Cardiac muscle cell (in vitro differentiated cells and primary cell): ENCODE data around the gene APBB2. TPM values are rescaled to one million over a fixed set of nuclear protein-coding genes. Genes with fewer than 3 reads are reported as not detected.
"Not testable (repeated sequence)": the region's sequence is repeated elsewhere in the genome, so short reads cannot be mapped to it uniquely, and the experiment has no call there.

Experiments used
- DNase-seq, 2 donors: peaks; one replicate each; pipeline versions ENCODE4 v3.0.0 to v3.0.0-alpha.2; 2010 to 2017; ENCODE audit warnings: low read depth in 1 of 2, low spot score in 1 of 2
- H3K27ac ChIP-seq: fragments of 200-600 bp; sonication (generic); 2 replicates; pipeline ENCODE4 v1.5.1; 2016
- H3K27me3 ChIP-seq: fragments of 200-600 bp; sonication (generic); 2 replicates; pipeline ENCODE4 v1.6.0; 2016; ENCODE audit warnings: control low read depth
- H3K36me3 ChIP-seq: fragments of 200-600 bp; sonication (generic); 2 replicates; pipeline ENCODE4 v1.5.1; 2016; ENCODE audit warnings: control low read depth
- H3K4me1 ChIP-seq: fragments of 200-600 bp; sonication (generic); 2 replicates; pipeline ENCODE4 v1.8.1; 2017; ENCODE audit warnings: low read depth, mild to moderate bottlenecking, mixed run types
- H3K4me3 ChIP-seq: fragments of 200-600 bp; sonication (generic); 2 replicates; pipeline ENCODE4 v1.5.1; 2016; ENCODE audit warnings: mild to moderate bottlenecking
- H3K9me3 ChIP-seq: fragments of 200-600 bp; sonication (generic); 2 replicates; pipeline ENCODE4 v1.5.1; 2017; ENCODE audit warnings: low read depth, mild to moderate bottlenecking, control low read depth
- polyA plus RNA-seq: library from polyadenylated mRNA; unstranded; fragments of >200 nt; fragmentation: Nextera tagmentation; extraction: Ambion mirVana; gene quantifications from 2 replicates; pipeline ENCODE4 v1.2.1, GENCODE V29; 2016
- total RNA-seq: library from RNA; depleted of rRNA; stranded (reverse); fragments of >200 nt; gene quantifications from 2 replicates; pipeline ENCODE4 v1.2.3, GENCODE V29; 2016
- TF ChIP-seq, protein P1 (sequence below): IDR thresholded peaks from 2 replicates; pipeline ENCODE4 v1.5.1; 2012; ENCODE audit warnings: low read depth, mild to moderate bottlenecking, low read length

Gene APBB2
- total and polyA plus RNA-seq, 2 experiments from 2014 or later, result 4.6 to 14.9 TPM

DNA sequence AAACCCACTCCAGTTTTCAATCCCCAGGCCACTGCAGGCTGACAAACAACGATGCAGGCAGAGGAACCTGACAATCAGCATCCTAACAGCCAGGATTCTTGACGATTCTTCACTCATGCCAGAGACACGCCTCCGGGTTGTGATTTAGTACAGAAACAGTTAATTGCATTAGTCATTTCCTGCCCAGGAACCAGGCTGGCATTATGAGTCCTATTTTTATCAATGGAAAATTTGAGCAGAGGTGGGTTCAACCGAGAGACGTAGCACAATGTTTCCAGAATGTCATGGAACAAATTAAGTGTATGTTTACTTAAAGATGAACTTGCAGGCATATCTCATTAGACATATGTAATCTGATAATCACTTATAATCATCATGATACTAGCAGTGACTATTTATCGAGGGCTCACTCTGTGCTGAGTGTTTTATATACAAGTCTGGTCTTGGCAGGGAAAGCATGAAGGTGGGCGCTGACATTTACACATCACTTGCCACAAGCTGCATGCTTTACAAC lies 304.9 kb downstream of the APBB2 start:
- no peaks in the 10 kb centered on the region for H3K27me3 ChIP-seq
- H3K9me3 ChIP-seq, result no peaks in the 10 kb centered on the region
- H3K4me3 ChIP-seq, result no peak overlapping the region
- TF ChIP-seq, protein P1, sequence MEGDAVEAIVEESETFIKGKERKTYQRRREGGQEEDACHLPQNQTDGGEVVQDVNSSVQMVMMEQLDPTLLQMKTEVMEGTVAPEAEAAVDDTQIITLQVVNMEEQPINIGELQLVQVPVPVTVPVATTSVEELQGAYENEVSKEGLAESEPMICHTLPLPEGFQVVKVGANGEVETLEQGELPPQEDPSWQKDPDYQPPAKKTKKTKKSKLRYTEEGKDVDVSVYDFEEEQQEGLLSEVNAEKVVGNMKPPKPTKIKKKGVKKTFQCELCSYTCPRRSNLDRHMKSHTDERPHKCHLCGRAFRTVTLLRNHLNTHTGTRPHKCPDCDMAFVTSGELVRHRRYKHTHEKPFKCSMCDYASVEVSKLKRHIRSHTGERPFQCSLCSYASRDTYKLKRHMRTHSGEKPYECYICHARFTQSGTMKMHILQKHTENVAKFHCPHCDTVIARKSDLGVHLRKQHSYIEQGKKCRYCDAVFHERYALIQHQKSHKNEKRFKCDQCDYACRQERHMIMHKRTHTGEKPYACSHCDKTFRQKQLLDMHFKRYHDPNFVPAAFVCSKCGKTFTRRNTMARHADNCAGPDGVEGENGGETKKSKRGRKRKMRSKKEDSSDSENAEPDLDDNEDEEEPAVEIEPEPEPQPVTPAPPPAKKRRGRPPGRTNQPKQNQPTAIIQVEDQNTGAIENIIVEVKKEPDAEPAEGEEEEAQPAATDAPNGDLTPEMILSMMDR, result no peak
- no peaks in the 10 kb centered on the region for H3K4me1 ChIP-seq
- H3K36me3 ChIP-seq, result no peaks in the 10 kb centered on the region
- peak in 1 of 2 donors; percentile 70 for DNase-seq
- no peak overlapping the region for H3K27ac ChIP-seq

DNA sequence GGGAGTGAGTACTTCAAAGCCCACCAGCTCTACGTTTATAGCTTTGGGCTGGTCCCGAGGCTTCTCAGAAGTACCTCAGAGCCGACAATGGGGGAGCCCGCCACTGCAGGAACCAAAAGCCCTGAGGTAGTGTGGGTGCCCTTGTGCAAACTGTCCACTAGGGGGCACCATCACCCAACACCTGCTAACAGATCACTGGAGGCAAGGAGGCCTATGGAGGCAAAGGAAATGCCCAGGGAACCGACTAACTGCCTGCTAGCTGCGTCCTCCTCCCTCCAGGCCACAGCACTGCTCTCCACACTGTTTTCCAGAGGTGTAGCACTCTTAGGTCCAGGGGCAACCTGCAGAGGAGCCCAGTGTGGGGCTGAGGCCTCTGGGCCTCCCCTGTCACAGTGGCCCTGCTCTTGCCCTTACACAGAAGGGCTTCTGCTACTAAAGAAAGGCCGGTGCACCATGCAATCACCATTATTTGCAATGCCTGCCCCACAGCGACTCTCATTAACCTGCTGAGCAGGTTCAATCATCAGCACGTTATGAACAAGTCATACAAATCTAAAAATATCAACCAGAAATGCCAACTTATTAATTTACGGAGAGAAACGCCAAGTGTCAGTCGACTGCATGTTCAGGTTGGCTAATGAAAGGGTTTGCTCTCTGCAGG lies 305.5 kb downstream of the APBB2 start:
- H3K9me3 ChIP-seq, result no peaks in the 10 kb centered on the region
- H3K4me3 ChIP-seq, result no peak overlapping the region
- H3K4me1 ChIP-seq, result no peaks in the 10 kb centered on the region
- H3K36me3 ChIP-seq, result no peaks in the 10 kb centered on the region
- peak; percentile 69 to 85 for DNase-seq
- TF ChIP-seq, protein P1, result peak; percentile 93
- H3K27me3 ChIP-seq, result no peaks in the 10 kb centered on the region
- no peak overlapping the region for H3K27ac ChIP-seq

DNA sequence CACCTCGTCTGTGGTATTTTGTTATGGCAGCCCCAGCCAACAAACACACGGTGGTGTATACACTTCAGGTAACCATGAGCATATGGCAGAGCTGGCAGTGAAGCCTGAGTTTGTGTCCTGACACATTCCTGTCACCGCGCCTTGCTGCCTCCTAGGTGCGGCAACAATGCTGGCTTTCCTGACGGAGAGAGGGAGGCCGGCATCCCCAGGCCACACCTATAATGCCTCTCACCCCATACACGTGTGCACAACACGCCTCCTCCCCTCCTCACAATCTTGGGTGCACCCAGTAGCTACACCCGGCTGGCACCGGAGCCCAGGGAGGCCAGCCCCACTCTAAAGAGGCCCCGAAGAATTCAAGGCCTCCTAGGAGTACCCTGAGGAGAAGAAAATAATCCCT lies 306.0 kb downstream of the APBB2 start:
- no peak for DNase-seq
- no peak overlapping the region for H3K27ac ChIP-seq
- no peaks in the 10 kb centered on the region for H3K27me3 ChIP-seq
- no peaks in the 10 kb centered on the region for H3K36me3 ChIP-seq
- TF ChIP-seq, protein P1, result no peak
- H3K4me1 ChIP-seq, result no peaks in the 10 kb centered on the region
- no peaks in the 10 kb centered on the region for H3K9me3 ChIP-seq
- H3K4me3 ChIP-seq, result no peak overlapping the region

DNA sequence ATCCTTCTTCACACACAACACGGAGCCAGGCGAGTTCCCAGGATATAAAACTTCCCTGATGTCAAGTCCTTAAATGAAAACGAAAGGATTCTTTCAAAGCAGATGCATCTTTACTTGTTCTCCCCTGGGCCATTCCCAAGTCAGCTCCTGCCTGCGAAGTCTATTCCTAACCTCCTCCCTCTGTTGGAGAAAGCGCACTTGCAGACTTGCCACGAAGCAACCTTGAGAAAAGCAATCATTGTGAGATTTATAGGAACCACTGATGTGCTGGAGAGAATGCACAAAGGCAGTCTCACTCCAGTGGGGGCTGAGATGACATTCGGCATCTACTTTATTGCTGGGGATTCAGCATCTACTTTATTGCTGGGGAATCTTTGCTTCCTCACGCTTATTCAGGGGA lies 308.9 kb downstream of the APBB2 start:
- Histone ChIP-seq H3K9me3 (no peaks in the 10 kb centered on the region), H3K27me3 (no peaks in the 10 kb centered on the region), H3K4me1 (no peaks in the 10 kb centered on the region), H3K4me3 (no peak overlapping the region), H3K27ac (no peak overlapping the region), H3K36me3 (no peaks in the 10 kb centered on the region)
- TF ChIP-seq, protein P1, result no peak
- no peak for DNase-seq

DNA sequence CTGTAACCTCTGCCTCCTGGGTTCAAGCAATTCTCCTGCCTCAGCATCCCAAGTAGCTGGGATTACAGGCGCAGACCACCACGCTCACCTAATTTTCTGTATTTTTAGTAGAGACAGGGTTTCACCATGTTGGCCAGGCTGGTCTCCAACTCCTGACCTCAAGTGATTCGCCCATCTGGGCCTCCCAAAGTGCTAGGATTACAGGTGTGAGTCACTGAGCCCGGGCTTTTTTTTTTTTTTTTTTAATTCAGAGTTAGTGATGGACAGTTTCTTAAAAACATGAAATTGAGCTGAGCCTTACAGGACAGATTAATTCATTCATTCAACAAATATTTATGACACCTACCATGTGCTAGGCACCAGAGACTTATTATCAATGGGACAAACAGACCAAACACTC lies 313.8 kb downstream of the APBB2 start:
- DNase-seq, H3K4me3 ChIP-seq, H3K27ac ChIP-seq, H3K9me3 ChIP-seq, H3K4me1 ChIP-seq, H3K27me3 ChIP-seq, H3K36me3 ChIP-seq: not testable (repeated sequence)

DNA sequence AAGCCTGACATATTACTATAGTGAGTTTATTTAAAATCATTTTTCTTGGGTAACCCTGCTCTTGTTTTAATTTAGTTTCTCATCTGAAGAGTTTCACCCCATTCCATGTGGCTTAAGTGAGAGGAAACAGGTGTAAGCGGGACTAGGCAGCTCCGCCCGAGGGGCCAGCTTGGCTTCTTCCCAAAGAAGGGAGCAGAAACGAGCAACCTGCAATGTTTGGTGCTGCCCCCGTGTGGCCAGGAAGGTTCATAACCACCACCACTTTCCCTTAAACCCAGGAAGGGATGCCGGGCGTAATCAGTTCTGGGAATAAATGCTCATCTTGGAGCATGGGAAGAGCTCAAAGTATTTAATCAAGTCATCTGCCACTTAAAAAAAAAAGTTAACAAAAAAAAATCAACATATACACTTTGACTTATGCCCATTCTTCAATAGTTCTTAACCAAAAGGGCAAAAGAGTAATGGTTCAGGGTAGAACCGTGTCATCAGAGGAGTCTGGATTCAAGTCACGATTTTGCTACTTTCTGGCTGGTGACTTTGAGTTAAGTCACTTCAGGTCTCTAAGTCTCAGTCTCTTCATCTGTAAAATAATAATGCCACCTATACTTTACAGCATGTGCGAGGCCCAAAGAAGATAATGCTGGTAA lies 316.7 kb downstream of the APBB2 start:
- Histone ChIP-seq H3K4me1 (no peaks in the 10 kb centered on the region), H3K27ac (no peak overlapping the region), H3K27me3 (no peaks in the 10 kb centered on the region), H3K9me3 (no peaks in the 10 kb centered on the region), H3K36me3 (no peaks in the 10 kb centered on the region), H3K4me3 (no peak overlapping the region)
- DNase-seq, result peak; percentile 73 to 86
- TF ChIP-seq, protein P1, result peak; percentile 77
